Measurements from ENCODE around the gene KRTAP3-3.
"Not testable (repeated sequence)": the region's sequence is repeated elsewhere in the genome, so short reads cannot be mapped to it uniquely, and the experiment has no call there.

Gene KRTAP3-3

DNA sequence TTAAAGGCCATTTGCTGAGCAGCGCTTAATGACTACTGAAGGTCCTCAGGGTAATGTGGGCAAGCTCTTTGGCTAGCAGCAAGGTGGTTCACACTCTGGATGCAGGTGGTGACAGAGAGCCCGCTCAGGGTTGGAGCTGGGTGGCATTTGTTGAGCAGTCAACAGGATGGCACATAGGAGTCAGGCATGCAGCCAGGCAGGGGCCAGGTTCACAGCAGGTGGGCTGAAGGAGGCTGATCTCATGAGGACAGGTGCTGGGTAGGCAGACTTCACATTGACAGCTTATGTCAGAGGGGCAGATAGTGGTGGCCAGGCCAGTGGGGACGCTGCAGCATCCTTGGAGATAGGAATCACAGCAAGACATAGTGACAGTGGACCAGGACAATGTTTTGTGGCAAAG, 10.4 kb upstream of the KRTAP3-3 start:
- no peak for DNase-seq (ENCODE audit: low spot score)

DNA sequence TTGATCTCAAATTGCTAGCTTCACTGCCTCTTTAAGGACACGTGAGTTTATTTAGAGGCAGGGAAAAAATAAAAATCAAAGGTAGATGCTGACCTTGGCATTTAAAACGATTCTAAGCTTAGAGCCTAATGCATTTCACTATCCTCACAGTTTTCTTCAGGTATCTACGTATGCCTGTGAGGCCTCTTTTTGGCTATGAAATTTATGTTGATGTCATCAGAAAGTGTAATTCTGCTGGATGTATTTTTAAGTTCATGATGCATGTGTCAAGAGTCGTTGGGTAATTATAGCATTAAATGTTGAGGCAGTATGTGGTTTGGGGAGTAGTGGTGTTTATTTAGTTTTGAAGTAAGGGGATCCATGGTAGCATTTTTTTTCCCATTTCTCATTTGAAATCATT, 10.0 kb upstream of the KRTAP3-3 start:
- no peak for DNase-seq (ENCODE audit: low spot score)

DNA sequence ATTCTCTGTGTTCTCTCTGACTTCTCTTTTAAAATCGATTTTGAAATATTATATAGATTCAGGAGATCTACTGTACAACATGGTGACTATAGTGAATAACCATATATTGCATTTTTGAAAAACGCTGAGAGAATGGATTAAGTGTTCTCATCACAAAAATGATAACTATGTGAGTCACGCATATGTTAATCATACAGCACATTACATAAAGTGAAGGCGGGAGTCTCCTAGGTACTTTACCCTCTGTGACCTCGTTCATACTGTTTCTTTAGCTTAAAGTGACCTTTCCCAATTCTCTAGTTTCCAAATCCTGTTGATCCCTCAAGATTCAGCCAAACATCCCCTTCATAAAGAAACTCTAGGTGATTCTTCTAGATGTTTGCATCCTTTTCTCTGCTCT, 8.8 kb upstream of the KRTAP3-3 start:
- no peak for DNase-seq (ENCODE audit: low spot score)

DNA sequence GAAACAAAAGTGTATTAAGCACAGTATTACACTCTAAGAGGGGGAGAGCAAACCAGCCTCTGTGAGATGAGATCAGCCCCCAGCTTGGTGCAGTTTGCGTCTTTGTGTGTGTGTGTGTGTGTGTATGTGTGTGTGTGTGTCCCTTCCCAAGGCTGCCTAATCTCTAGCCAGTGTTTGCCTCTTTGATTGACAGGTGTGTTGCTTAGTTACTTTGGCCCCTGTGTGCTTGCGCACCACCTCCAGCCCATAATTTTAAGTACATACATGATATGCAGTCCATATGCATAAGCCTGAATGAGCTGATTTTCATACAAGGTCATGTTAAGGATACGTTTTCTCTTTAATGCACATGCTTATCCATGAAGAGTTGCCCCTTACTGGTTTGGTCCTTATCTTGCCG, 7.8 kb upstream of the KRTAP3-3 start:
- DNase-seq (ENCODE audit: low spot score) = no peak

DNA sequence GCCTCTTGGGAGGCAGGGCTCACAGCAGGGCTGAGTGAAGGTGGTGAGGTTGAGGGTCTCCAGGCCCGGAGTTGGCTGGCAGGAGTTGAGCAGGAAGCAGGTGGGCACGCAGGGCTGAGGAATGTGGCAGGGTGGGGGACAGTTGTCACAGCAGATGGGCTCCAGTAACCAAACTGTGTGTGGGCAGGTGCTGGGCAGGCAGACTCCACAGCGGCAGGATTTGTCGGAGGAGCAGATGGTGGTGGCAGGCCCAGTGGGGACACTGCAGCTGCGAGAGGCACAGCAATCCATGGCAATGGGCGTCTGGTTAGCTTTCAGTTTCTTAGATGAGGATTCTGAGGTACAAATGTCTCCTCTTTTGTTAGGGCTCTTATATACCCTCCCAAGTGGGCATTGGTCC, 5.6 kb upstream of the KRTAP3-3 start, which contains the start of gene KRTAP3-2:
Gene KRTAP3-2 (minus strand): TSS at position 344 of the 400 bp plus-strand sequence. CDS start 53 bp downstream, at position 291.
- not testable (repeated sequence) for DNase-seq (ENCODE audit: low spot score)

DNA sequence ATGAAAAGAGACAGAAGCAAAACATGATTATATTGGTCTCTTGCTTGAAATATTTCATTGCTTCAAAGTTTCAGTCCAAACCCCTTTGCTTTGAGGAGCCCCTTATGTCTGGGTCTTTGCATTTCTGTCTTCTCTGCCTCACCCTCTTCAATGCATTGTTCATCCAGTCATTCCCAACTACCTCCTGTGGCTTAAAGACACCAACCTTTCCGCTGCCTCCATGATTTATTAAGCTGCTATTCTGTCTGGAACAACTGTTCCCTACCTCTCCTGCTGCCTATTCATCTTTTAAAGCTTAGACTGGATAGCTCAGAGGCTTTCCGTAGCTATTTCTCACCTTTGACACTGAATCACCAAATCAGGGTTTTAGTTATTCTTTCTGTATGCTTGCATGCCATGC, 3.4 kb upstream of the KRTAP3-3 start:
- DNase-seq (ENCODE audit: low spot score) = no peak

DNA sequence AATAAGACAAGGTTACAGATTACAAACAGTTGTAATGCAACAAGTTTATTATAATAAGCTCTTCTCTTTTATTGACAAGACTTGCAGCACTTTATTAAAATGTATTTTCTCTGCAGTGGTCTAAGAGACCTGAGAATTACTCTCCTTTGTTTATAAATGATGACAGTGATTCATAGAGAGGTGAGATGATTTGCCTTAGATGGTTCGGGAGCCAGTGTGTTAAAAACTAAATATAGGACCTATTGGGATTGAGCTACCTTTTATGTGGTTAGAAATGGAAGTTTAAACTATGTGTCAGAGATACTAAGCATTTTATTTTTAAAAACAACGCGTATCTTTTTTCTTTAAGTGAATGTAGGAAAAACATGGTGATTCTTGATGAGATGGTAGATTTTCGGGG, 2.9 kb upstream of the KRTAP3-3 start:
- DNase-seq (ENCODE audit: low spot score) = no peak

DNA sequence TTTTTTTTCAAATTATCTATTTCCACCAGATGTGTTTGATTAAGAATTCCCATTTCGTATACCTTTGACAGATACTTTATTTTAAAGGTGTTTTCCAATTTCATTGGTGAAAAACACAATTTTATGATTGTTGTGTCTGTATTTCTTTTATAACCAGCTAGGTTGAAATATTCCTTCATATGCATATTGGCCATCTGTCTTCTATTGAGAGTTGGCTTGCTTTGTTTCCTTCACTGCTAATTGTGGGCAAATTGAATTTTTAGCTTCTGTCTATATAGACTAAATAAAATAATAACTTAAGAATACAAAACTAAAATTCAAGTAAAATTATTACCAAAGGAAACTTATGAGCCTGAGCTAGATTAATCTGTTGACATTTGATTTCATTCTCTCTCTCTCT, 1.2 kb upstream of the KRTAP3-3 start:
- no peak for DNase-seq (ENCODE audit: low spot score)

DNA sequence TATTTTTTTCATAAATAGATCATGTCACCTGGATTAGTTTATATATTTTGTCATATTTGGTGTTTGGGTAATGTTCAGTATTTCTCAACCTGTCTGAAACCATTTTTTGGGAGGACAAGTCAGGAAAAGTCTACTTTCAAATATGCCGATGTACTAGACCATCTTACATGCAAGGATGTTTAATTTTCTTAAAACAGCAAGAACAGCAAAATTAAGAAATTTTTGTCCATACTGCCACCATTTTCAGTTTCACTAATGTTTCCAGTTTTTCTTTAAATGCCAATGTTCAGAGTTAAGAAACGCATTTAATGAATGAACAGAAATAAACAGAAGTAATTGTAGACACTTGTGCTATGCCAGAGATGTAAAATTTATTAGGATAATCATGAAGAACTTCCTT, 880 bp downstream of the KRTAP3-3 start:
- no peak for DNase-seq (ENCODE audit: low spot score)

DNA sequence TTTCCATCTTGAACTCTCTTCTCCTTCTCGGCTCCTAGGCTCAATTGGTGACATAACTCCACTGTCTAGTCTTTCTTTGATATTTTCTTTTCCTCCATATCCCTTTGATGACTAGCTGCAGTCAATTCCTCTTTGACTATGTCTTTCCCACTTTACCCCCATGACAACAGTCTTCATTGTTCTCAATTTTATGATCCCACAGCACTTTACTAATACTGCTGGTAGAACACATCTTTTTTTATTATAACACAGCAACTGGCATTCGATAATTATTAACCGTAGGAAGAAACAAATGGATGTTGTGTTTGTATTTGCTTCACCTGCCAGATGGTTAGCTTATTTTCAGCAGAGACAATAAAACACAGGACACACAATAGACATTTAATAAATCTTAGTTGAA, 1.3 kb downstream of the KRTAP3-3 start:
- DNase-seq (ENCODE audit: low spot score) = no peak

DNA sequence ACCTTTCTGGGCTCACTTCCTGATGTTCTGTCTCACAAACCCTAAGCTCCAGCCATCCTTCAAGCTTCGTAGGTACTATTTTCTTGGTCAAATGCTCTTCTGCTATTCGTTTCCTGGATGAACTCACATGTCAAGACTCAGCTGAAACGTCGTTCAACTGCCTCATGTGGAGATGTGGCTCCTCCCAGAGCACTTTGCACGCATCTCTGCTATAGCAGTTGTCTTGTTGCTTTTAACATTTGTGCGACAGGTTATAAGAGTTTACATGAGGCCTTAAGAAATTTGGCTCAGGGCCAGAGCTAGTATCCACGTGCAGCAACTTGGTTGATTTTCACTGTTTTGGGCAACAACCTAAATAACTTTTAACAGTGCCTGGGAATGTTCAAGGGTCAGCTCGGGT, 7.0 kb downstream of the KRTAP3-3 start:
- no peak for DNase-seq (ENCODE audit: low spot score)

DNA sequence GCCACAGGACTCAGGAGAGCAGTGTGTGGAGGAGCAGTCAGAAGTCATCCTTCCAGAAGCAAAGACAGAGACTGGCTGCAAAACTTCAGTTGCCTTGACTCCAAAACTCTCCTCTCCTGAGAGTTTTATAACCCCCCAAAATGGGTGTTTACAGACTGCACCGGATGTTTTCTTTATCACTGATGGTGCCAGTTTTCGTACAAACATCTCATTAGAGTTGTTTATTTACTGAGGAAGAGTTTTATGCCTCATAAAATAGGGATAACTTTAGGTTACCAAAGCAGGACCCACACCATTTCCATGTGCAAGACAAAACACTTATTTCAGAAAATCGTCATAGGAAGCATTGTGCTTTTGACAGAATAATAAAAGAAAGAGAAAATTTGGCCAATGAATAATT, 9.7 kb downstream of the KRTAP3-3 start, which contains the start of gene KRT40:
Gene KRT40 (minus strand): TSS at position 101 of the 400 bp plus-strand sequence. CDS start 53 bp downstream, at position 48.
- DNase-seq (ENCODE audit: low spot score) = no peak

DNA sequence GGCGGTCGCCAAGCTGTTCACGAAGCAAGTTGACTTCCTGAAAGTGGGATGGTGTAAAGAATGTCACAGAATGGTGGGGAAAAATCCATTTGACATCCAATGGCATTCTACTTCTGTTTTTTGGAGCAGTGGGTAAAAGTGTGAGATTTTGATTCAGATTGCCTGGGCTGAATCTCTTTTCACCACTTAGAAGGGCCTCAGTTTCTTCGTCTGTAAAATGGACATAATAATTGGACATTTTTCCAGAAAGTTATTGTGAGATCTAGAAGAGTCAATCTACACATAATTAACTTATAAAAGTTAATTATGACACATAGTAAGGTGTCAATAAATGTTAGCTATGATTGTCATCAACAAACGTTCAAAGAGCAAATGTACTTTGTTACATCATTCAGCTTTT, 12.8 kb downstream of the KRTAP3-3 start:
- no peak for DNase-seq (ENCODE audit: low spot score)

DNA sequence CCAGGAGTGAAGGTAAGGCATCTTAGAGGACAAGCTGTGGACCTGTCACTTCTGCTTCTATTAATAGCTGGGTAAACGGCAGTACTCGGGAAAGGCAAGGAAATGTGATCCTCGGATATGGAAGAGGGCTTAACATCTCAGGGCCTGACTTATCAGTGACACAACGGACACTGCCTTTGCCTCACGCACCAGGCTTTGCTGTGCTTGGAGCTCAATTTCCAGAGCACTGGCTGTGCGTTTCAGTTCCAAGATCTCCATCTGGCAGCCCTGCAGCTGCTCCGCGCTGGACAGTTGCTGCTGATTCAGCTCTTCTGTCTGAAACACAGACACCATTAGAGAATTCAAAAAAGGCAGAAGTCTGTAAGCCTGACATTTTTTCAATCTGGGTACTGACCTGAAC, 13.4 kb downstream of the KRTAP3-3 start:
- DNase-seq (ENCODE audit: low spot score) = no peak

DNA sequence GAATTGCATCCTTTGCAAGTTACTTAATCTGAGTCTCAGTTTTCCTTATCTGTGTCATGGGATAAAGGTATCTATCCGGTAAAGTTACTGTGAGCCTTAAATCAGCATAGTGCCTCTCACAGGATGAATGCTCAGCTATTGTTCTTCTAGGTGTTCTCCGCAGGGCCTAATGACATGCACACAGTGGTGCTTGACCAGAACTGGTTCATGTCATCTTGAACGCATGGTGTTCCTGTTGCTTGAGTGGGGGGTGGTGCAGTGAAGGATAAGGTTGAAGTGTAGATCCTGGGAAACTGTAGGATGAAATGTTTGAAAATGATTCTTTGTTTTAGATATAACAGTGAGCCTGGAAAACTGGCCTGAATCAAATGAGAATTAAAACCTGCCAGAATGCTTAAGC, 13.8 kb downstream of the KRTAP3-3 start:
- no peak for DNase-seq (ENCODE audit: low spot score)

DNA sequence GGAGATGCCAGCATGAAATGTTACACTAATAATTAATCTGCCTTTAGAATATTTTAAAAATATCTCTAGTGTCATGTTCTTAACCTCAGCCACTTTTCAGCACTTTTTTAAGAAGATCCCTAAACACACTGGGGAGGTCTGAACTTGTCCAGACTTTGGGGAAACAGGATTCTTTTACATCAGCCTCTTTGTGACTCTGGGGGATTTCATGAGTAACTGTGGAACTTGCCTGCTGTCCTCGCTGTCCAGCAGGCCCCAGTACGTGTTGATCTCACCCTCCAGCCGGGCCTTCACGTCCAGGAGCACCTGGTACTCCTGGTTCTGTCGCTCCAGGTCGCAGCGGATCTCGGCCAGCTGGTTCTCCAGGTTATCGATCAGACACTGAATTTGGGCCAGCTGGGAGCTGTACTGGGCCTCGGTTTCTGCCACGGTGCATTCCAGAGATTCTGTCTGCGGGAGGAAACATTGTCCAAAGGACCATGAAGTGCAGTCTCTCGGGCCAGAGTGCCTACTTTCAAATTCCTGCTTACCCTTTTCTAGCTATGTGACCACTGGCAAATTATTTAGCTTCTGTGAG, 15.3 kb downstream of the KRTAP3-3 start:
- no peak for DNase-seq (ENCODE audit: low spot score)

DNA sequence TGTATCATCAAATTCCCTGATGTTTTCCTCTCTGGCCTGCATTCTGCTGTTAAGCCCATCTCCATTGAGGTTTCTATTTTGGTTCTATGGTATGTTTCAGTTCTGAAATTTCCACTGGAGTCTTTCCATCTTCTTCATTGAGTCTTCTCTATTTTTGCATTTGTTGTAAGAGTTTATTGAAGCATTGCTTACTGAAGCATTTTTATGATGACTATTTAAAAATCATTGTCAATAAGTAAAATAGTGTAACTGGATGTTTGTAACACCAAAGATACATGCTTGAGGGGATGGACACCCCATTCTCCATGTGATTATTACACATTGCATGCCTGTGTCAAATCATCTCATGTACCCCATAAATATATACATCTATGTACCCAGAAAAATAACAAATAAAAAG, 18.4 kb downstream of the KRTAP3-3 start:
- no peak for DNase-seq (ENCODE audit: low spot score)

DNA sequence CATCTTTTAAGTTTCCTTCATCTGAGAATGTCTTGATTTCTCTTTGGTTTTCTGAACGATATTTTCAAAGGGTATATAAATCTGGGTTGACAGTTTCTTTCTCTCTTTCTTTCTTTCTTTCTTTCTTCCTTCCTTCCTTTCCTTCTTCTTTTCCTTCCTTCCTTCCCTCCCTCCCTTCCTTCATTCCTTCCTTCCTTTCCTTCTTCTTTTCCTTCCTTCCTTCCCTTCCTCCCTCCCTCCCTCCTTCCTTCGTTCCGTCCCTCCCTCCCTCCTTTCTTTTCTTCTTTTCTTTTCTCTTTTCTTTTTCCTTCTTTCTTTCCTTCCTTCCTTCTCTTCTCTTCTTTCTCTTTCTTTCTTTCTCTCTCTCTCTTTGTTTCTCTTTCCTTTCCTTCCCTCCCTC, 19.6 kb downstream of the KRTAP3-3 start:
- no peak for DNase-seq (ENCODE audit: low spot score)

DNA sequence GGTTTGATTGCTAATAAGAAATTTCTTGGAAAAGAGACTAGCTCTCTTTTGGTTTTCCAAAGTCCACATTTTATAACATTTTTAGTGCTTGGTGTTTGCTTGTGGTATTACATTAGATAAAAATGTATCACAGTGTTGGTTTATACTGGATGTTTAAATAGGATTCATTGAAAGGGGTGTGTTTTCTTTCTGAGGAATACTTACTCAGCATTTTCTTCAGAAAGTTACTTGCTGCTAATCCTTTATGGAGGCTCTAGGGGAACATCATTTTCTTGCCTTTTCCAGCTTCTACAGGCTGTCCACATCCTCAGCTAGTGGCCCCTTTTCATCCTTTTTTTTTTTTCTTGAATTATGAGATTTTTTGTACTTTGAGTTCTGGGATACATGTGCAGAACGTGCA, 26.4 kb downstream of the KRTAP3-3 start:
- no peak for DNase-seq (ENCODE audit: low spot score)

DNA sequence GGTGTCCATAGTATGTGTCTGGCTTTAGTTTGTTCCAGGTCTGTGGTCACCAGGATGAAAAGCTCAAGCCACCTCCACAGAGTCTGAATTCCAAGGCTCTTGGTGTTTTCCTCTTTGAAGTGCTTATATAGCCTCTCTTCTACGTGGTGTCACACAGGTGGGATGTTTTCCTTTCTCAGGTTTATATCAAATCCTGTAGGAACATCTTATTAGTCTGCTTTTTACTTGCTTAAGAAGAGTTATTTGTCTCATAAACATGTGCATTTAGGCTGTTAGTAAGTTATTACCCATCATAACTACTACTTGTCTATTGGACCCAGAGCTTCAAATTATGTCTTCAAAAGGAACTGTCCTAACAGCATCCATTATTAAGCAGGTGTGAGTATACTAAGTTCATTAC, 27.1 kb downstream of the KRTAP3-3 start, which contains the start of gene KRT39:
Gene KRT39 (minus strand): TSS at position 101 of the 400 bp plus-strand sequence. CDS start 92 bp downstream, at position 9.
- no peak for DNase-seq (ENCODE audit: low spot score)

DNA sequence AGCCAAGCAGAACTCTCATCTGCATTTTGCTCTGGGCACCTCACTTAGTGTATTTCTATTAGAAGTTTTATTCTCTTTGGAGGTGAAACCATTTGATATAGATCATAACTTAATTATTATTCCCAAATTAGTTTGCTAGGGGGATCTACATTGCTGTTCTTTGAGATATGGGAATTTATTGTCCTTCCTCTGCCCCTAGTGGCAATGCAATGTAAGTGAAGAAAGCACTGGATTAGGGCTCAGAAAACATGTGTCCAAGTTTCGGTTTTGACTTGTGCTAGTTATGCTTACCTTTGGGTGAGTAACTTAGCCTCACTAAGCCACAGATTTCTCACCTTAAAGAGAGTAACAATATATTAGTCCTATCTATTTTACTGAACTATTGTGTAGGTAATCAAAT, 30.1 kb downstream of the KRTAP3-3 start:
- peak; percentile 20 for DNase-seq (ENCODE audit: low spot score)

DNA sequence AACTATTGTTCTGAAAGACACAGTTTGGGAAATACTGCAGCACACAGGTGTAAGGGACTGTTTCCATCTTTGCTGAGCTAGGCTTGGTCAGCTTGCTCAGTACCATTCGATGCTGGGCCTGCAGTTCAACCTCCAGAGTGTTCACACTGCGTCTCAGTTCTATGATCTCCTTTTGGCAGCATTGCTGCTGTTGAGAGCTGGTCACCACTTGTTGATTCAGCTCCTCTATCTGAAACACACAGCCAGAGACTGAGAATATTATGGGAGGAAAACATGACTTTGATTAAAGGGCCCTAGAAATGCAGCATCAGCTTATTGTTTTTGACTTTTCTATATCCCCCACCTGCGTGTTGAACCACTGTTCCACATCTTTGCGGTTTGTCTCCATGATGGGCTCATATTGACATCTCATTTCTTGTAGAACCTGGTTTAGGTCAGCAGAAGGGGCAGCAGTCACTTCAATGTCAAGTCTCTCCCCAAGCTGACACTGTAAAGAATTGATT, 31.9 kb downstream of the KRTAP3-3 start:
- no peak for DNase-seq (ENCODE audit: low spot score)

DNA sequence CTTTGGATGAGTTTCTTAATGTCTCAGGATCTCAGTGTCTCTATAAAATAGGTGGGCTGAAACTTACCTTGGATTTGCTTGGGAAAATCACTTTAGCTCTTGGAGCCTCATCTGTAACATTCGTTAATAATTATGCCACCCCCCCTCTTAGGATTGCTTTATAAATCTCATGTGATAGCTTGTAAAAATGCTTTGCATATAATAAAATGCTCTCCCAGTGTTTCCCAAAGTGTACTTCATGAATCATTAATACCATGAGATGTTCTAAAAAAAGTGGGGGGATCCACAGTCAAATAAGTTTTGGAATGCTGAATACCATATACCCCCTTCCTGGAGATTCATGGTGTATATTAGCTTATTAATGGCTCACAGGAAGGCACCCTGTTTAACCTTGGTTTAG, 32.4 kb downstream of the KRTAP3-3 start:
- DNase-seq (ENCODE audit: low spot score) = no peak

DNA sequence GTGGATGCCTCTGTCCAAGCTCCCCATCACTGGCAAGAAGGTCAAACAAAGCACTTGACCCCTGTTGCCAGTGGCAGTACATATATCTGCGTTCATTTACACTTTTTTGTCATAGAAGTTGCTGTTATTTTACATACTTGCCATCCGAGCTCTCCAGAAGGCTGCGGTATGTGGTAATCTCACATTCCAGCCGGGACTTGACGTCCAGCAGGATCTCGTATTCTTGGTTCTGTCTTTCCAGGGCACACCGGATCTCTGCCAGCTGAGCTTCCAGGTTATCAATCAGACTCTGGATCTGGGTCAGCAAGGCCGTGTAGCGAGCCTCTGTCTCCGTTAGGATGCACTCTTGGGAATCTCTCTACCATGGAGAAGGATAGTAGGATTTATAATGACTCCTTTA, 33.8 kb downstream of the KRTAP3-3 start:
- DNase-seq (ENCODE audit: low spot score) = no peak

Data from CD4-positive, alpha-beta T cell treated with Interleukin-2 at 100 ng/mL for 4 hours (primary cell).